SH-SY5Y (cell line): ENCODE data around the gene PIP5KL1.

Experiments
- GATA2 ChIP-seq: IDR thresholded peaks from 2 replicates; pipeline ENCODE4 v1.6.1; 2011; ENCODE audit warnings: mild to moderate bottlenecking, low read depth, low read length
- GATA3 ChIP-seq: IDR thresholded peaks from 2 replicates; pipeline ENCODE4 v1.6.1; 2011; ENCODE audit warnings: low read depth, mild to moderate bottlenecking, low read length, moderate library complexity

GRCh38 chr9:127870887-127871286 lies 59.7 kb downstream of the PIP5KL1 start:
- TF ChIP-seq GATA3 (no peak), GATA2 (no peak)
